A673 (cell line): ENCODE results near the gene WBP4.

ENCODE experiments used
- EZH2 ChIP-seq: fragments of 200-600 bp; sonication (generic); IDR thresholded peaks from 2 replicates; pipeline ENCODE4 v1.6.1; 2017; ENCODE audit warnings: borderline replicate concordance, low read depth, mild to moderate bottlenecking, mixed read lengths, antibody characterized with exemption, low read length; ENCODE audit not compliant: poor library complexity, severe bottlenecking
- TF ChIP-seq, protein P1 (sequence below): fragments of 300-800, 200-600 bp; sonication (generic); conservative IDR thresholded peaks from 2 replicates; pipeline ENCODE4 v1.5.1; 2017; ENCODE audit warnings: low read depth, mild to moderate bottlenecking, antibody characterized with exemption, low read length, moderate library complexity, mixed read lengths

DNA sequence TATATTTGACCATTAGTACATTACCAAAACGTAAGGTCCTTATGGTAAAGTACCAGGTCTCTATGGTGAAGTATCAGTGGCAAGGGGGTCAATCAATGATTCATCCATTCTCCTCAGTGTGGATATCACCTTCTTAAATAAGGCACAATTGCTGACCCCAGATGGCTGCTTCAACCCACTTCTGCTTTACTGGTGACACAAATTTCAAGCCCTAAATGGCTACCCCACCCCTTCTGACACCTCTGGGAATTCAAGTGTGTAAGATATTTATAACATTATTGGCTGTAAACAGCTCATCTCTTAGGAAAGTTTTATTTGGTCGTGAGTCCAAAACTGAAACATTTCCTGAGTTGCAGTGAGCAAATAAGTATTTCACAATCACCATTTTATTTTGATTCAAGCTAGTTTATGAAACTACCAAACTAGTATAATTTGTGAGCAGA lies 7.9 kb upstream of the WBP4 start:
- TF ChIP-seq, protein P1, sequence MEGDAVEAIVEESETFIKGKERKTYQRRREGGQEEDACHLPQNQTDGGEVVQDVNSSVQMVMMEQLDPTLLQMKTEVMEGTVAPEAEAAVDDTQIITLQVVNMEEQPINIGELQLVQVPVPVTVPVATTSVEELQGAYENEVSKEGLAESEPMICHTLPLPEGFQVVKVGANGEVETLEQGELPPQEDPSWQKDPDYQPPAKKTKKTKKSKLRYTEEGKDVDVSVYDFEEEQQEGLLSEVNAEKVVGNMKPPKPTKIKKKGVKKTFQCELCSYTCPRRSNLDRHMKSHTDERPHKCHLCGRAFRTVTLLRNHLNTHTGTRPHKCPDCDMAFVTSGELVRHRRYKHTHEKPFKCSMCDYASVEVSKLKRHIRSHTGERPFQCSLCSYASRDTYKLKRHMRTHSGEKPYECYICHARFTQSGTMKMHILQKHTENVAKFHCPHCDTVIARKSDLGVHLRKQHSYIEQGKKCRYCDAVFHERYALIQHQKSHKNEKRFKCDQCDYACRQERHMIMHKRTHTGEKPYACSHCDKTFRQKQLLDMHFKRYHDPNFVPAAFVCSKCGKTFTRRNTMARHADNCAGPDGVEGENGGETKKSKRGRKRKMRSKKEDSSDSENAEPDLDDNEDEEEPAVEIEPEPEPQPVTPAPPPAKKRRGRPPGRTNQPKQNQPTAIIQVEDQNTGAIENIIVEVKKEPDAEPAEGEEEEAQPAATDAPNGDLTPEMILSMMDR: no peak
- no peak for TF ChIP-seq EZH2
